Urothelium cell line (cell line): ENCODE results near the gene SLC25A51.
A peak's percentile ranks its signal among the peaks of the same experiment; 100 is the strongest.

ENCODE experiments used
- DNase-seq: peaks from one replicate; pipeline ENCODE4 v3.0.0; 2011; ENCODE audit warnings: low spot score, mixed read lengths
- FAIRE-seq: peaks from 2 replicates; lab custom pipeline; 2011; peaks lifted over from hg19 to GRCh38; lab: Jason Lieb, UNC

SLC25A51 gene

GRCh38 chr9:37856551-37856950, 47.4 kb downstream of the SLC25A51 start:
- FAIRE-seq (no peak), DNase-seq (no peak)

DNA sequence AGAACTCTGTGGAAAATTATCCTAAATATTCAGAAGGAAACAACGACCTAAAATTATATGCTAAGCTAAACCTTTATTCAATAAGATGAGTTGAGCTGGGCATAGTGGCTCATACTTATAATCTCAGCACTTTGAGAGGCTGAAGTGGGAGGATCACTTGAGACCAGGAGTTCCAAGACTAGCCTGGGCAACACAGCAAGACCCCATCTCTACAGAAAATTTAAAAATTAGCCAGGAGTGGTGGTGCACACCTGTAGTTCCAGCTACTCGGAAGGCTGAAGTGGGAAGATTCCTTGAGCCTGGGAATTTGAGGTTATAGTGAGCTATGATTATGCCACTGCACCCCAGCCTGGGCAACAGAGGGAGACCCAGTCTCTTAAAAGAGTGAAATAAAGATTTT, 51.7 kb downstream of the SLC25A51 start:
- FAIRE-seq (no peak), DNase-seq (no peak)

GRCh38 chr9:37840560-37841194, 63.2 kb downstream of the SLC25A51 start:
- peak; percentile 17 for FAIRE-seq
- DNase-seq: peak; percentile 18

DNA sequence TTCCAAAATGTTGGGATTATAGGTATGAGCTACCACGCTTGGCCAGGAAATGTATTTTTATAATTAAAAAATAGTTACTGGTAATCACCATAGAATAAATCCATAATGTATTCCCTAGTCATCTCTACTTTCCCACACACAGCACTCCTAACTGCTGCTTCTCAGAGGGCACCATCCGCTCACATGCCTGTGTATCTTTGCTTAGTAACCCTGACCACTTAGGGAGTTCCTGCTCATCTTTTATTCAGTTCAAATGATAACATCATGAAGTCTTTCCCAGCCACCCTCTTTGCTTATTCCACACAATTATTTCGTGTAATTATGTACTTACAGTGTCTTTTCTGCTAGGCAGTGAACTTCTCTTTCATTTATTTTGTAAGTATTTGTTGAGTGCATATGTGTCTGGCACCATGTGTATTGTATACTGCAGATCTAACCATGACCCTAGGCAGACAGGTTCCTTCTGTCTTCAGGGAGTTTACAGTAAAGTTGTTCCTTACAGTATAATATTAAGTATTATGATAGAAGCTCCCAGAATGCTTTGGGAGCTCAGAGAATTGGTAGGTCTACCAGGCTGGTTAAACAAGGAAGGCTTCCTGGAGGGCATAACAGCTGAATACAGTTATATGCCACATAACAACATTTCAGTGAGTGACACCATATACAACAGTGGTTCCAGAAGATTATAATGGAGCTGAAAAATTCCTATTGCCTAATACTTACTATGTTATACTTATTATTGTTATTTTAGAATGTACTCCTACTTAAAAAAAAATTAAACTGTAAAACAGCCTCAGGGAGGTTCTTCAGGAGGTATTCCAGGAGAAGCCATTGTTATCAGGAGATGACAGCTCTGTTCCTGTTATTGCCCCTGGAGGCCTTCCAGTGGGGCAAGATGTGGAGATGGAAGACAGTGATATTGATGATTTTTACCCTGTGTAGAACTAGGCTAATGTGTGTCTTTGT, 64.1 kb downstream of the SLC25A51 start:
- DNase-seq (no peak), FAIRE-seq (no peak)
